Measurements from ENCODE around the gene SARNP. TPM values are rescaled to one million over a fixed set of nuclear protein-coding genes. Genes with fewer than 3 reads are reported as not detected.

Gene SARNP
- total RNA-seq, 4 donors from 2014 or later = 56.6 to 69.3 (median 64.0) TPM

DNA sequence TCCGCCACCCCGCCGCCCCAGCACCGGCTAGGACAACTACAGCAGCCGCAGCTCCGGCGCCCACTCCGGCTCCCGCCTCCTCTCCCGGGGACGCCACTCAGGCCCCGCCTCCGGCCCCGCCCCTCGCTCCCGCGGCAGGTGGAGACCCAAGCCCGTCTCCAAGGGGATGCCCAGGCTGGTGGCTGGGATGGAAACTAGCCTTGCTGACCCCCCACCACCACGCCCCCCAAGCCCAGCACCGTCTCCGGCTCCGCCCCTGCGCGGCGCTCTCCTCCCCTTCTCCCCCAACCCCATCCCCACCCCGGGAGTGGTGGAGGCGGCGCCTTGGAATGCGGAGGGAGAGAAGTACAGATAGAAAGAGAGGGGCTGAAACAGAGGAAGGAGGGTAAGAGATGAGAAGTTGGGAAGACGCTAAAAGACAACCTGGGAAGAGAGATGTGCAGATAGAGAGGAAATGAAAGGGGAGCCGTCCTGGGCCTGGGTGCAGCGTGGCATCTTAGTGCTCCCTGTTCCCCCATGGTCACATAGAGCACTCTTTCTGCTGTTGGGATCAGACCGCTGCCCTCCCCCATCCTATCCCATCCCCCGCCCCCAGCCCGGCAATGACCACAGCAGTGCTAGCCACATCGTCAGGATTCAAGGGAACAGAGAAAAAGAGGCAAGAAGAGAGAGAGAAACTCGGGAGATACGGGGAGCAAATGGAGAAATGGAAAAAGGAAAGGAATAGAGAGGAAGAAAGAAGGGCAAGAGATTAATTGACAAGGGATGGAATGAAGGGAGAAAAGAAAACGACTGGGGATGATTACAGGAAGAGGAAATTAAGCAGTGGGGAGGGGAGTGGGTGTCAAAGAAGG, 109.5 kb downstream of the SARNP start, which contains the start of gene ITGA7:
TSS of gene ITGA7 (minus strand) at position 64 of the 854 bp plus-strand sequence. CDS start 222 bp downstream, outside the sequence.
- TF ChIP-seq, protein P1, sequence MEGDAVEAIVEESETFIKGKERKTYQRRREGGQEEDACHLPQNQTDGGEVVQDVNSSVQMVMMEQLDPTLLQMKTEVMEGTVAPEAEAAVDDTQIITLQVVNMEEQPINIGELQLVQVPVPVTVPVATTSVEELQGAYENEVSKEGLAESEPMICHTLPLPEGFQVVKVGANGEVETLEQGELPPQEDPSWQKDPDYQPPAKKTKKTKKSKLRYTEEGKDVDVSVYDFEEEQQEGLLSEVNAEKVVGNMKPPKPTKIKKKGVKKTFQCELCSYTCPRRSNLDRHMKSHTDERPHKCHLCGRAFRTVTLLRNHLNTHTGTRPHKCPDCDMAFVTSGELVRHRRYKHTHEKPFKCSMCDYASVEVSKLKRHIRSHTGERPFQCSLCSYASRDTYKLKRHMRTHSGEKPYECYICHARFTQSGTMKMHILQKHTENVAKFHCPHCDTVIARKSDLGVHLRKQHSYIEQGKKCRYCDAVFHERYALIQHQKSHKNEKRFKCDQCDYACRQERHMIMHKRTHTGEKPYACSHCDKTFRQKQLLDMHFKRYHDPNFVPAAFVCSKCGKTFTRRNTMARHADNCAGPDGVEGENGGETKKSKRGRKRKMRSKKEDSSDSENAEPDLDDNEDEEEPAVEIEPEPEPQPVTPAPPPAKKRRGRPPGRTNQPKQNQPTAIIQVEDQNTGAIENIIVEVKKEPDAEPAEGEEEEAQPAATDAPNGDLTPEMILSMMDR (IDR thresholded peaks at IDR 0.05; ENCODE audit: low read depth) = no peak

Small RNA genes lying within 50 kb of the gene (small RNA-seq; reads per million reads assigned to genes)
- not detected for gene AC009779.1
- gene RF00017 = not detected

Other genes with a start within 250 kb of the SARNP start
- not detected for gene OR2AP1, start 245.3 kb downstream of the SARNP start, total RNA-seq
- not detected for gene OR10P1, start 180.8 kb downstream of the SARNP start, total RNA-seq
- gene ITGA7, start 109.8 kb downstream of the SARNP start, total RNA-seq = 100 to 1,000 TPM; 117 to 518 (median 175) TPM
- gene BLOC1S1, start 101.7 kb downstream of the SARNP start, total RNA-seq = 100 to 1,000 TPM; 193 to 251 (median 239) TPM
- gene RDH5, start 97.3 kb downstream of the SARNP start, total RNA-seq = 100 to 1,000 TPM in 3 of 4 donors, 10 to 100 TPM in 1; 70.9 to 162 (median 123) TPM
- gene CD63, start 88.7 kb downstream of the SARNP start, total RNA-seq = 1,000 to 10,000 TPM in 1 of 4 donors, 100 to 1,000 TPM in 3; 727 to 1,052 (median 875) TPM
- gene GDF11, start 74.6 kb downstream of the SARNP start, total RNA-seq = 1 to 10 TPM in 3 of 4 donors, under 1 TPM in 1; 0.82 to 1.8 (median 1.2) TPM
- gene ORMDL2, start 317 bp upstream of the SARNP start, total RNA-seq = 10 to 100 TPM; 11.7 to 29.5 (median 17.6) TPM
- gene DNAJC14, start 11.9 kb upstream of the SARNP start, total RNA-seq = 10 to 100 TPM; 26.2 to 29.3 (median 26.6) TPM
- 100 to 1,000 TPM in 1 of 4 donors, 10 to 100 TPM in 3; 22.2 to 182 (median 45.7) TPM for gene MMP19, start 25.2 kb upstream of the SARNP start, total RNA-seq
- gene PYM1, start 110.2 kb upstream of the SARNP start, total RNA-seq = 10 to 100 TPM; 25.9 to 37.4 (median 31.7) TPM
- gene DGKA, start 113.4 kb upstream of the SARNP start, total RNA-seq = 10 to 100 TPM; 16.1 to 59.5 (median 23.3) TPM
- gene PMEL, start 148.3 kb upstream of the SARNP start, total RNA-seq = 1 to 10 TPM in 2 of 4 donors, not detected in 2; 1.1 to 2.0 TPM
- 10 to 100 TPM in 1 of 4 donors, 1 to 10 TPM in 3; 7.9 to 14.9 (median 9.0) TPM for gene CDK2, start 149.1 kb upstream of the SARNP start, total RNA-seq
- 10 to 100 TPM; 55.4 to 70.9 (median 63.1) TPM for gene RAB5B, start 156.4 kb upstream of the SARNP start, total RNA-seq
- 10 to 100 TPM; 12.9 to 44.5 (median 30.4) TPM for gene SUOX, start 179.6 kb upstream of the SARNP start, total RNA-seq
- 10 to 100 TPM in 2 of 4 donors, 1 to 10 TPM in 2; 2.9 to 16.6 (median 7.8) TPM for gene IKZF4, start 203.3 kb upstream of the SARNP start, total RNA-seq
- 100 to 1,000 TPM; 346 to 891 (median 730) TPM for gene RPS26, start 224.2 kb upstream of the SARNP start, total RNA-seq